IMR-90 (cell line): ENCODE data around the gene SLC18A3. TPM values are rescaled to one million over a fixed set of nuclear protein-coding genes. Genes with fewer than 3 reads are reported as not detected.

ENCODE experiments used
- ATAC-seq: fragments of 200-7000 bp; cut with Tn5 transposase; 2 replicates; pipeline ENCODE4 v1.9.1; 2020; ENCODE audit warnings: low read depth, mild to moderate bottlenecking, moderate library complexity
- BruUV-seq: library from RNA; stranded (reverse); fragments of 400-500 nt; replicated peaks from 2 replicates; lab custom pipeline; 2021; lab: Mats Ljungman, UMichigan
- CTCF ChIA-PET: fragments of 300-600 bp; formaldehyde crosslinking; extraction: SDS; loops from one replicate; lab custom pipeline; 2021; ENCODE audit warnings: antibody characterized with exemption; lab: Yijun Ruan, JAX
- POLR2A ChIA-PET: fragments of 300-600 bp; sonication (Branson Sonifier 250); formaldehyde crosslinking; loops from one replicate; lab custom pipeline; 2022; ENCODE audit warnings: antibody characterized with exemption; ENCODE audit not compliant: unreplicated experiment; lab: Charles Lee
- DNase-seq: peaks from one replicate; pipeline ENCODE4 v3.0.0; 2013
- H2AFZ ChIP-seq: replicated peaks from 2 replicates; pipeline ENCODE3; 2013; ENCODE audit warnings: low read length, mild to moderate bottlenecking; ENCODE audit not compliant: poor library complexity
- H2AK5ac ChIP-seq: 2 replicates; pipeline ENCODE4 v1.6.1; 2013; ENCODE audit warnings: low read depth, low read length, inconsistent platforms
- H2AK9ac ChIP-seq: replicated peaks from 2 replicates; pipeline ENCODE3; 2013; ENCODE audit warnings: mild to moderate bottlenecking, low read depth, low read length, moderate library complexity; ENCODE audit not compliant: poor library complexity
- H2BK120ac ChIP-seq: 2 replicates; pipeline ENCODE4 v1.6.1; 2013; ENCODE audit warnings: low read depth, low read length, inconsistent platforms
- H2BK15ac ChIP-seq: 3 replicates; pipeline ENCODE4 v1.6.1; 2013; ENCODE audit warnings: low read depth, low read length, inconsistent platforms
- H2BK20ac ChIP-seq: 2 replicates; pipeline ENCODE4 v1.6.1; 2013; ENCODE audit warnings: low read depth, mild to moderate bottlenecking, inconsistent platforms, low read length, moderate library complexity
- H2BK5ac ChIP-seq: 2 replicates; pipeline ENCODE4 v1.6.1; 2013; ENCODE audit warnings: mild to moderate bottlenecking, low read depth, low read length, inconsistent platforms; ENCODE audit not compliant: poor library complexity, severe bottlenecking
- H3K14ac ChIP-seq: replicated peaks from 2 replicates; pipeline ENCODE4 v1.6.1; 2013; ENCODE audit warnings: low read depth, low read length, inconsistent platforms
- H3K18ac ChIP-seq: 2 replicates; pipeline ENCODE4 v1.6.1; 2013; ENCODE audit warnings: low read depth, low read length, control low read depth
- H3K23ac ChIP-seq: 2 replicates; pipeline ENCODE4 v1.6.1; 2013; ENCODE audit warnings: low read depth, low read length, inconsistent platforms
- H3K27ac ChIP-seq: 2 replicates; pipeline ENCODE4 v1.5.1; 2013; ENCODE audit warnings: mild to moderate bottlenecking, control low read depth, low read length; ENCODE audit not compliant: insufficient read depth
- H3K27me3 ChIP-seq: 2 replicates; pipeline ENCODE4 v1.6.1; 2013; ENCODE audit warnings: low read length; ENCODE audit not compliant: control insufficient read depth, insufficient read depth
- H3K36me3 ChIP-seq: 2 replicates; pipeline ENCODE4 v1.6.1; 2013; ENCODE audit warnings: low read length, mixed read lengths; ENCODE audit not compliant: control insufficient read depth, insufficient read depth
- H3K4ac ChIP-seq: 2 replicates; pipeline ENCODE4 v1.6.1; 2013; ENCODE audit warnings: low read depth, low read length, inconsistent platforms
- H3K4me1 ChIP-seq: 2 replicates; pipeline ENCODE4 v1.6.1; 2013; ENCODE audit warnings: low read length, mixed read lengths; ENCODE audit not compliant: control insufficient read depth, insufficient read depth
- H3K4me2 ChIP-seq: 2 replicates; pipeline ENCODE4 v1.6.1; 2013; ENCODE audit warnings: low read depth, mild to moderate bottlenecking, control low read depth, low read length, moderate library complexity
- H3K4me3 ChIP-seq: 2 replicates; pipeline ENCODE4 v1.5.1; 2013; ENCODE audit warnings: low read depth, mild to moderate bottlenecking, control low read depth, low read length, moderate library complexity; ENCODE audit not compliant: insufficient read depth
- H3K56ac ChIP-seq: 2 replicates; pipeline ENCODE4 v1.6.1; 2013; ENCODE audit warnings: low read length, inconsistent platforms; ENCODE audit not compliant: insufficient read depth; ENCODE audit errors: extremely low read depth
- H3K79me1 ChIP-seq, 2 experiments: 2 replicates each; pipeline ENCODE4 v1.6.1; 2013; ENCODE audit warnings: low read length in 2 of 2, inconsistent platforms in 1 of 2, low read depth in 1 of 2
- H3K9ac ChIP-seq: 2 replicates; pipeline ENCODE4 v1.6.1; 2013; ENCODE audit warnings: low read depth, low read length, control low read depth
- H3K9me1 ChIP-seq: 2 replicates; pipeline ENCODE4 v1.6.1; 2013; ENCODE audit warnings: low read length, inconsistent platforms; ENCODE audit not compliant: insufficient read depth
- H3K9me3 ChIP-seq: 2 replicates; pipeline ENCODE4 v1.6.1; 2013; ENCODE audit warnings: low read length; ENCODE audit not compliant: control insufficient read depth, insufficient read depth
- H4K20me1 ChIP-seq: 2 replicates; pipeline ENCODE4 v1.6.1; 2013; ENCODE audit warnings: low read length, inconsistent platforms; ENCODE audit not compliant: insufficient read depth
- H4K5ac ChIP-seq: 2 replicates; pipeline ENCODE4 v1.6.1; 2013; ENCODE audit warnings: mild to moderate bottlenecking, low read depth, low read length, control low read depth
- H4K8ac ChIP-seq, 2 experiments: 2 replicates each; pipeline ENCODE4 v1.6.1; 2013; ENCODE audit warnings: low read depth in 2 of 2, low read length in 2 of 2, control low read depth in 1 of 2, inconsistent platforms in 1 of 2
- H4K91ac ChIP-seq: 2 replicates; pipeline ENCODE4 v1.6.1; 2013; ENCODE audit warnings: low read depth, low read length, inconsistent platforms; ENCODE audit not compliant: insufficient read depth
- MAZ ChIP-seq: IDR thresholded peaks from 2 replicates; pipeline ENCODE4 v1.6.1; 2012; ENCODE audit warnings: low read depth, mild to moderate bottlenecking, low read length, improper control_type of control experiment, moderate library complexity, borderline replicate concordance
- NFE2L2 ChIP-seq: fragments of 150-350 bp; IDR thresholded peaks from 2 replicates; pipeline ENCODE4 v1.6.1; 2016; ENCODE audit warnings: low read depth, mild to moderate bottlenecking, low read length
- USF2 ChIP-seq: fragments of 150-350 bp; IDR thresholded peaks from 2 replicates; pipeline ENCODE4 v1.6.1; 2017; ENCODE audit warnings: mild to moderate bottlenecking, antibody characterized with exemption, low read length, low read depth
- WGBS, 2 experiments: methylation state at CpG; one replicate each; pipeline versions ENCODE4 v1.1.5 to v1.1.7; 2013; ENCODE audit warnings: missing lambda C conversion rate in 2 of 2; ENCODE audit not compliant: insufficient read length in 1 of 2; ENCODE audit errors: extremely low coverage in 2 of 2; 5-methylcytosine and 5-hydroxymethylcytosine counted together
- dilution Hi-C: fragments of 300-500 bp; cut with HindIII; formaldehyde crosslinking; loops from one replicate; pipeline ENCODE4 v1.14.3; 2018; ENCODE audit warnings: low sequenced_read_pairs; ENCODE audit not compliant: unreplicated experiment
- in situ Hi-C: fragments of 300-500 bp; cut with MboI; formaldehyde crosslinking; loops from 3 replicates; pipeline ENCODE4 v1.14.3; 2019; ENCODE audit warnings: low sequenced_read_pairs, inconsistent platforms, mixed read lengths
- intact Hi-C: fragments of 100-400 bp; cut with micrococcal nuclease; formaldehyde crosslinking; loops from 2 replicates; pipeline ENCODE4 v1.10.0; 2022
- polyA plus RNA-seq, 3 experiments: library from polyadenylated mRNA; depleted of rRNA; stranded (reverse); fragments of >200 nt; gene quantifications; 2 replicates each; pipeline ENCODE4 v1.2.3, GENCODE V29; 2012; ENCODE audit warnings: low replicate concordance in 1 of 3
- total RNA-seq: library from RNA; depleted of rRNA; stranded (reverse); fragments of >200 nt; gene quantifications from 2 replicates; pipeline ENCODE4 v1.2.3, GENCODE V29; 2012

Gene SLC18A3
- total and polyA plus RNA-seq, 2 of the 4 experiments (the other 2 are of a cell fraction), result not detected

- CTCF ChIA-PET, result no interaction called here
- ATAC-seq, result no peak
- no peaks in the 10 kb centered on the region for H3K36me3 ChIP-seq
Observed at GRCh38 chr10:49608166-49609005, 1.7 kb upstream of the SLC18A3 start.

More at GRCh38 chr10:49608166-49609005, 1.7 kb upstream of the SLC18A3 start:
- dilution Hi-C loops, result no loop called here
- Histone ChIP-seq H2BK20ac (no peak overlapping the region), H3K4me1 (no peaks in the 10 kb centered on the region), H2BK15ac (no peak overlapping the region), H3K18ac (no peak overlapping the region), H3K79me1 (no peaks in the 10 kb centered on the region), H3K14ac (no peak overlapping the region), H3K27ac (no peak overlapping the region), H2AK9ac (no peak overlapping the region), H2BK5ac (no peak overlapping the region), H3K27me3 (peaks cover 57% of the 10 kb centered on the region), H3K4ac (no peak overlapping the region), H2BK120ac (no peak overlapping the region), H3K4me3 (no peak overlapping the region), H3K4me2 (no peak overlapping the region), H4K91ac (no peak overlapping the region), H3K9me1 (no peaks in the 10 kb centered on the region), H4K8ac (no peak overlapping the region), H3K56ac (no peak overlapping the region), H2AK5ac (no peak overlapping the region), H3K23ac (no peak overlapping the region), H3K9ac (no peak overlapping the region), H4K5ac (no peak overlapping the region), H4K20me1 (no peaks in the 10 kb centered on the region), H2AFZ (no peak overlapping the region), H3K9me3 (peaks cover 12% of the 10 kb centered on the region; the same call in 1 of the 2 replicates)
- DNase-seq, result no peak
- WGBS, 2 experiments, result no CpG with 5 or more reads among the region's 14 CpGs
- BruUV-seq, result no TSS peak
- TF ChIP-seq MAZ (no peak), NFE2L2 (no peak), USF2 (no peak)
- in situ Hi-C loops, result no loop called here
- intact Hi-C loops, result loop anchor here (5.0 kb wide), 1 partner anchor 154 kb away; the partner anchor contains the start of gene OGDHL
- POLR2A ChIA-PET, result no interaction called here
